Anterior cingulate cortex (tissue), 58 donors: ENCODE measurements around the gene SOX13.

Experiments
- DNase-seq, 58 donors: peaks; one replicate each; lab custom pipeline; 2025; lab: John Stamatoyannopoulos, UW

The SOX13 gene

GRCh38 chr1:204174958-204175357 is 102.0 kb downstream of the SOX13 start:
- no peak for DNase-seq

DNA sequence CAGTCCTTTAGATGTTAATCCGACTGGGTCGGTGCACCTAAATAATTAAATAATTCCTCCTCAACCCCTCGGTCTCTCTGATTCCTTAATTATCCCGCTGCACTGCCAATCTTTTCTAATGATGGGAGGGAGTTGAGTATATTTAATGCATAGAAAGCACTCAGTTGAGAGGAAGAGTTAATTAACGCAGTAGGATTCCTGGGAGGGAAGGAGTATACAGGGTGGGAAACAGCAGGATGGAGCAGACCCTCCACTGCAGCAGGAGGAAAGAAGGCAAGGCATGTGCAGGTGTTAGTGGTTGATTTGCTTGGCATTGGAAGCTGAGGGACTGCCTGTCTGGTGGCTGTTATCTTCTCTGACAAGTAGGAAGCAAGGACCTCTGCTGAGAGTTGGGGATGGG is 103.1 kb downstream of the SOX13 start:
- no peak for DNase-seq

- DNase-seq, result no peak
Measured at GRCh38 chr1:204177133-204177532, 104.2 kb downstream of the SOX13 start.
